NT2/D1 (cell line): ENCODE measurements around the gene INKA2.

ENCODE experiments used
- SUZ12 ChIP-seq: IDR thresholded peaks from 2 replicates; pipeline ENCODE4 v1.6.1; 2011; ENCODE audit not compliant: insufficient read length, insufficient read depth; ENCODE audit errors: extremely low read depth
- YY1 ChIP-seq: IDR thresholded peaks from 2 replicates; pipeline ENCODE4 v1.6.1; 2011; ENCODE audit not compliant: insufficient read length, insufficient read depth
- ZNF274 ChIP-seq: IDR thresholded peaks from 2 replicates; pipeline ENCODE4 v1.6.1; 2011; ENCODE audit warnings: mild to moderate bottlenecking, low read depth, low read length

DNA sequence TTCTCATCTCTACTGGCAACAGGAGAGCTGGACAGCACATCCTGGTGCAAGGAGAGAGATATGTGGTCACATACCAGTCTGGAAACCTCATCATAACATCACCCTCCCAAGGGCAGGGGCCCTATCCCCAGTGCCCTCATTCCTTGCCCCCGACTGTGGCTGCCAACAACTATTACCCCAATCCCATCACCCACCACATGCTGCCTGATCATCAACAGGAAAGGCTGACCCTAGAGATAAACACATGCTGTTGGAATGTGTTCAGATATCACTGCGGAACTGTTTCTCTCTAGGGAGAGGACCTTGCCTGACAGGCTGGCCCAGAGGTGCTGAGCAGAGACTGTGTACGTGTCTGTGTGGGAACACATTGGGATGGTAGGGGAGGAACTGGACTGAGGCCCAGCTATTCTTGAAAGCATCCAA, 4.5 kb upstream of the INKA2 start:
- TF ChIP-seq SUZ12, result no peak
- no peak for TF ChIP-seq ZNF274
- no peak for TF ChIP-seq YY1
